Ammon's horn (tissue), 1 donor: ENCODE data around the gene FYN.
A peak's percentile ranks its signal among the peaks of the same experiment; 100 is the strongest.
"Not testable (repeated sequence)": the region's sequence is repeated elsewhere in the genome, so short reads cannot be mapped to it uniquely, and the experiment has no call there.

Source experiments
- DNase-seq: peaks from one replicate; pipeline ENCODE4 v3.0.0-alpha.2; 2016; ENCODE audit warnings: low spot score

Gene FYN

GRCh38 chr6:111680811-111681609, 192.2 kb downstream of the FYN start:
- DNase-seq: not testable (repeated sequence)

GRCh38 chr6:111680015-111680712, 193.1 kb downstream of the FYN start:
- peak; percentile 61 for DNase-seq

DNA sequence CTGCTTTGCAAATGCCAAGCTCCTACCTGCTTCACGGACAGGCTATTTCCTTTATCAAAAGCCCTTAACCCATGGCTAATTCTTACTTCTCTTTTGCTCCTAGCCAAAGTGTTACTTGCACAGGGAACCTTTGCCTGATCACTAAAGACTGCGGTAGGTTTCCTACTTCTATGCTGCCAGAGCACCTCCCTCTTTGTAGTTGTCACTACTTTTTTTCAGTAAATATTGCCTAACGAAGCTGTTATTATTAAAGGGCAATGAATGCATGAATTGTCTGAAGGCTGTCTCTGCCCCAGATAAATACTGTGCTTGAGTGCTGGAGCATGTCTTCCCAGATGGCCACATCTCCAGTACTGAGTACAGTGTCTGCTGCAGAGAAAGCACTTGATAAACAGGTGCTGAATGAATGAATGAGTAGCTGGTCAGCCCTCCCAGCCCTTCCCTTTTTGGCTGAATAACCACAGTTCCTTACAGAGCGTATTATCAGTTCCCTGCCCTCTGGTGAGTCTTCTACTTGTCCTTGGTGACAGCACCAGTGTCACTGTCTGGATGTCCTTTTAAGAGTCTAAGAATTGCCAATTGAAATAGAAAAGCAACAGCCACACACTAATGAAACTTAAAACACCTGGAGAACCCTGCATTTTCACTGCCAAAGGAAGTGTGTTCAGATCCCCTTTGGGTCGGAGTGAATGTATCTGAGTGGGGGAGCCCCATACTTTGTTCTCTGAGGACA, 194.0 kb downstream of the FYN start:
- no peak for DNase-seq

- no peak for DNase-seq
Observed at GRCh38 chr6:111677249-111677990, 195.8 kb downstream of the FYN start.

DNA sequence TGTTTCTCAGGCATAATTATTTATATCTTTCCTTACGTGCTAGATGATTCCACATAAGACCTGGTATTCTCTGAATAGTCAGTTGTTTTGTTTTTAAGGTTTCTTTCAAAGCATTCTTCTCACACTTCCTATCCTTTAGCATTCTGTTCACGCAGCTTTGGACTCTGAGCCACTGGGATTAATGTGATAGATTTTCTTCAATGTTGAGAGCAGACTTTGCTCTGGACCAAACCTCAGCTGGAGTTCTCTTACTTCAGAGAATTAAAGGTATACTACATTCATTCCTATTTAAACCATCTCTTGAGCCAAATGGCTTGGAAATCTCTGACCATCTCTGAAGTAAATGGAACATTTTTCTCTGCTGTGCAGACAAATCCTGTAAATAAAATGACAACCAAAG, 196.9 kb downstream of the FYN start:
- no peak for DNase-seq

DNA sequence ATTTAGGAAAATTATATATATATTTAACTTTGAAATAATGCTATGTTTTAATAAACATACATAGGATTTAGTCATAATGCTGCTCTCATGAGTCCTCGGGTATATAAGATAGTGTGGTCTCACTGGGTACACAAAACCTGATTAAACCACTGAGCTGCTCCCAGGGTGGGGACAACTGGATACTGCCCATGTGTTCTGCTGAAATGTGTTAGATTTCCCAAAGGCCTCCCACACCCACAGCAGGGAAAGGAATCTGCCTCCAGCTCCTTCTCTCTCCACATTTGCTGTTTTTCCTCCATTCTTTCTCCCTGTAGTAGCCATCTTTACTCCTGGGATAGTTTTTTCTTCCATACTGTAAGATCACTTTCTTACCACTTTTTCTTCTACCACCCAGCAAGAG, 198.4 kb downstream of the FYN start:
- DNase-seq: no peak

GRCh38 chr6:111674413-111674812, 198.8 kb downstream of the FYN start:
- DNase-seq: no peak

GRCh38 chr6:111673937-111674336, 199.3 kb downstream of the FYN start:
- DNase-seq: no peak

DNA sequence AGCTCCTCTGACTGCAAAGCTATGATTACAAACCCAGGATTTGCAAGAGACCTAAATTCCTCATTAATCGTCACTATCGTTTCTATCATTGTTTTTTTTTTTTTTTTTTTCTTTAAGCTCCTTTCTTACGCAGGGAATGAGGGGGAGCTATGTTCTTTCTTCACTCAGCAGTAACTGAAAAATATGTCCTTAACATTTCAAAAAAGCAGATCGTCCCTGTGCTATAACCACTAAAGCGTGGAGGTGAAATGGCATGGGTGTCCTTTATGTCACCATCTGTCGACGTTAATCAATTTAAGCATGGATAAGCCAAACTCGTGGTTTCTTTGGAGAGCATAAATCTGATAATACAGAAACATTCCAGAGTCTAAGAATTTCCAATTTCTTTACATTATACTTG, 199.7 kb downstream of the FYN start:
- no peak for DNase-seq

GRCh38 chr6:111672761-111673450, 200.3 kb downstream of the FYN start:
- peak; percentile 35 for DNase-seq

DNA sequence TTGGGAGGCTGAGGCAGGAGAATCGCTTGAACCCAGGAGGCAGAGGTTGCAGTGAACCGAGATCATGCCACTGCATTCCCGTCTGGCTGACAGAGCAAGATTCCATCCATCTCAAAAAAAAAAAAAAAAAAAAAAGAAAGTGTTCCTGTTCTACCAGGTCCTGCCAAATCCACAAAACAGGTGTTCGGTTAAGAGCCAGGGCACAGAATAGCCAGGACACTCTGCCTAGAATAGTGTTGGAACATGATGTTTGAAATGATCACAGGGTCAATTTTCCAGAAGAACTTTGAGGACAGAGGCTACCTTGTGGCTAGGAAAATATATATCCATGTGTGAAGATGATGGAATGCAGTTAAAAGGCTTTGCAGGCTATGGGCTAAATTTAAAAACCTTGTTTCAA, 203.9 kb downstream of the FYN start:
- no peak for DNase-seq

GRCh38 chr6:111668410-111668809, 204.8 kb downstream of the FYN start:
- no peak for DNase-seq

GRCh38 chr6:111667931-111668330, 205.3 kb downstream of the FYN start:
- DNase-seq: peak; percentile 48

DNA sequence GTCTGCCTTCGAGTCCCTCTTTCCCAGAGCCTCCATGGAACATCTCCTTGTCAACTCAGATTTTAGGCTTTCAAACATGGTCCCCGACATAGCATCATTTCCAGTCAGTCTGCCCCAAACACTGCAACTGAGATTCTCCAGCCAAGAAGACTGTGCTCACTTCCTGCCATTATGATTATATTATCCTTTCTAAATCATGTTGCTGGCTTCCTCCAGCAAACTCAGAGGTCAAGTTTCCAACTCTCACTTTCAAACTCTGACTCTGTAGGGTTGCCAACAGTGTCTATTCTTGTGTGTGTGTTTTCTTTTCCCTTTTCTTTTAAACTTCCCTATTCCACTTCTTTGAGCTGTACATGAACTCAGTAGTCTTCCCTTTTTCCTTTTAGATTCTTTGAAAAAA, 206.4 kb downstream of the FYN start:
- no peak for DNase-seq

- no peak for DNase-seq
Observed at GRCh38 chr6:111664565-111665030, 208.7 kb downstream of the FYN start.

- peak; percentile 62 for DNase-seq
Observed at GRCh38 chr6:111663692-111664564, 209.3 kb downstream of the FYN start.

- DNase-seq: peak; percentile 59
Observed at GRCh38 chr6:111662794-111663593, 210.3 kb downstream of the FYN start.

- no peak for DNase-seq
Observed at GRCh38 chr6:111662072-111662793, 211.0 kb downstream of the FYN start.

GRCh38 chr6:111661541-111662061, 211.7 kb downstream of the FYN start:
- DNase-seq: no peak
